Gastrocnemius medialis (tissue), 4 donors: ENCODE data around the gene ERO1B.

Experiments used
- POLR2A ChIP-seq, 2 donors: fragments of 450-650 bp; IDR thresholded peaks; one replicate each; pipeline ENCODE4 v1.6.1; 2017; ENCODE audit warnings: antibody characterized with exemption in 2 of 2, mild to moderate bottlenecking in 2 of 2, moderate library complexity in 2 of 2
- TF ChIP-seq, protein P1 (sequence below), 5 experiments: fragments of 450-650 bp in 3 of 5; fragments of 200-600 bp in 2 of 5; sonication (generic) in 2 of 5; IDR thresholded peaks in 4 of 5; conservative IDR thresholded peaks in 1 of 5; 1 replicate in 4 of 5; 2 replicates in 1 of 5; pipeline ENCODE4 v1.5.1; 2016 to 2019; ENCODE audit warnings: antibody characterized with exemption in 5 of 5, mild to moderate bottlenecking in 3 of 5, moderate library complexity in 3 of 5

GRCh38 chr1:236325567-236325966, 43.8 kb upstream of the ERO1B start:
- TF ChIP-seq POLR2A (IDR thresholded peaks at IDR 0.05): no peak
- TF ChIP-seq, protein P1, sequence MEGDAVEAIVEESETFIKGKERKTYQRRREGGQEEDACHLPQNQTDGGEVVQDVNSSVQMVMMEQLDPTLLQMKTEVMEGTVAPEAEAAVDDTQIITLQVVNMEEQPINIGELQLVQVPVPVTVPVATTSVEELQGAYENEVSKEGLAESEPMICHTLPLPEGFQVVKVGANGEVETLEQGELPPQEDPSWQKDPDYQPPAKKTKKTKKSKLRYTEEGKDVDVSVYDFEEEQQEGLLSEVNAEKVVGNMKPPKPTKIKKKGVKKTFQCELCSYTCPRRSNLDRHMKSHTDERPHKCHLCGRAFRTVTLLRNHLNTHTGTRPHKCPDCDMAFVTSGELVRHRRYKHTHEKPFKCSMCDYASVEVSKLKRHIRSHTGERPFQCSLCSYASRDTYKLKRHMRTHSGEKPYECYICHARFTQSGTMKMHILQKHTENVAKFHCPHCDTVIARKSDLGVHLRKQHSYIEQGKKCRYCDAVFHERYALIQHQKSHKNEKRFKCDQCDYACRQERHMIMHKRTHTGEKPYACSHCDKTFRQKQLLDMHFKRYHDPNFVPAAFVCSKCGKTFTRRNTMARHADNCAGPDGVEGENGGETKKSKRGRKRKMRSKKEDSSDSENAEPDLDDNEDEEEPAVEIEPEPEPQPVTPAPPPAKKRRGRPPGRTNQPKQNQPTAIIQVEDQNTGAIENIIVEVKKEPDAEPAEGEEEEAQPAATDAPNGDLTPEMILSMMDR (IDR thresholded peaks at IDR 0.05 in 4 of 5, conservative IDR thresholded peaks at IDR 0.05 in 1 of 5): no peak
